Central memory CD8-positive, alpha-beta T cell (primary cell): ENCODE data around the gene GJC2.

ENCODE experiments used
- ATAC-seq: fragments of 150-1000 bp; cut with Tn5 transposase; replicated peaks from 2 replicates; pipeline ENCODE4 v1.10.0; 2022; ENCODE audit warnings: mild to moderate bottlenecking, moderate FRiP score, moderate number of reproducible peaks; ENCODE audit not compliant: poor library complexity, severe bottlenecking; ENCODE audit errors: extremely low read depth
- DNase-seq, 2 donors: peaks; one replicate each; pipeline ENCODE4 v3.0.0; 2021; ENCODE audit warnings: low spot score in 2 of 2
- H3K27ac Mint-ChIP-seq: one replicate; pipeline ENCODE4 v1.8.0; 2022; ENCODE audit warnings: low read depth, mild to moderate bottlenecking, moderate library complexity, mixed read lengths
- H3K27me3 Mint-ChIP-seq: one replicate; pipeline ENCODE4 v1.8.0; 2022; ENCODE audit warnings: mixed read lengths
- H3K36me3 Mint-ChIP-seq: one replicate; pipeline ENCODE4 v1.8.0; 2022; ENCODE audit warnings: mild to moderate bottlenecking, moderate library complexity, mixed read lengths; ENCODE audit not compliant: insufficient read depth
- H3K4me1 Mint-ChIP-seq: one replicate; pipeline ENCODE4 v1.8.0; 2022; ENCODE audit warnings: mixed read lengths
- H3K4me3 Mint-ChIP-seq: one replicate; pipeline ENCODE4 v1.8.0; 2022; ENCODE audit warnings: mild to moderate bottlenecking, moderate library complexity, mixed read lengths
- H3K9me3 Mint-ChIP-seq: one replicate; pipeline ENCODE4 v1.8.0; 2022; ENCODE audit warnings: mixed read lengths

Gene GJC2

DNA sequence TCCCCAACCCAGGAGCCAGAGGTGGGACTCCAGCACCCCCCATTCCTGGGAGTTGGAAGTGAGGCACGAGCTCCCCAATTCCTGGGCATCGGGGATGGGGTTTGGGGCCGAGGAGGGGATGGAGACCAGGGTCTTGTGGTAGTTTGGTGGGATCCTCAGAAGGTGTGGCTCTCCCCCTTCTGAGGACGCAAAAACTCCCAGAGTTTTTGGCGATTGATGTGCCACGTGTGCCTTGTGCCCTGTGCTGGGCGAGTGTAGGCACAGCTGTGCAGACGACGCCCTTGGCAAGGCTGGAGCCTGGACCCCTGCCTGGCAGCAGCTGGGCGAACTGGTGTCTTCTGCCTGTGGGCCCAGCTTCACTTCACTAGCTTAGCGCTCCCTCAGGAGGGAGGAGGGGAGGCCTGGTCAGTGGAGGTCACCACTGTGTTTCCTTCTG, 7.0 kb upstream of the GJC2 start:
- H3K9me3 Mint-ChIP-seq, result no peaks in the 10 kb centered on the region
- H3K4me1 Mint-ChIP-seq, result peaks cover 33% of the 10 kb centered on the region
- no peaks in the 10 kb centered on the region for H3K27me3 Mint-ChIP-seq
- H3K4me3 Mint-ChIP-seq, result peak overlapping the region; percentile 96
- ATAC-seq, result no peak
- peak overlapping the region; percentile 93 for H3K27ac Mint-ChIP-seq
- peaks cover 36% of the 10 kb centered on the region for H3K36me3 Mint-ChIP-seq
- DNase-seq, result peak in 1 of 2 donors; percentile 12

DNA sequence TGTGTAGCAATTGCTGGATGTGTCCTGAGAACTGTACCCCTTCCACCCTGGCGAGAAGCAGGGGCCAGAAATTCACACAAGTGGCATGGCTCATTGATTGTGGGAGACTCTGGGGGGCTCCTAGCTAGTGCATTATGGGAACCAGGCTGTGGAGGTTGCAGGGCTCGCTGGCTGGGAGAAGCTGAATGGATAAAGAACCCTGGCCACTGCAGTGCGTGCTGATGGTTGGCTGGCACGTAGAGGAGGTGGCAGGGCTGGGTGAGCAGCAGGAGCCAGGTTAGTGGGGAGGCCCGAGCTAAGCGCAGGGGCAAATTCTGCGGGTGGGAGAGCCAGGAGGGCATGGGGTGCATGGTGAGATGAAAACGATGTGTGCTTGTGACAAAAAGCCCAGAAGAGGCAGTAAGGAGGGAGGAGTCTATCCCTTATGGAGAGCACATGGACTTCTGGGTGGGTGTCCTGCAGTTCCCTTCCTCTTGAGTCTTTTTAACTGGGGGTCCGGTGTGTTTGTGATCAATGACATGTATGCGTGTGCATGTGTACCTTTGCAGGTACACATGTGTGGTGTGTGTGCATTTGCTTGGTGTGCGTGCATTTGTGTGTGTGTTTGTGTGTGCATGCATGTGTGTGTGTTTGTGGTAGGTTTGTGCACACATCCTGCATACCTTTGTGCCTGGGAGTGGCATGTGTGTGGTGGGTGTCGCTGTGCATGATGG, 6.1 kb upstream of the GJC2 start:
- DNase-seq (peak in 1 of 2 donors; percentile 12), ATAC-seq (no peak)
- peaks cover 41% of the 10 kb centered on the region for H3K36me3 Mint-ChIP-seq
- H3K4me3 Mint-ChIP-seq, result peak overlapping the region; percentile 96
- peaks cover 32% of the 10 kb centered on the region for H3K4me1 Mint-ChIP-seq
- no peaks in the 10 kb centered on the region for H3K27me3 Mint-ChIP-seq
- peak overlapping the region; percentile 93 for H3K27ac Mint-ChIP-seq
- H3K9me3 Mint-ChIP-seq, result no peaks in the 10 kb centered on the region

DNA sequence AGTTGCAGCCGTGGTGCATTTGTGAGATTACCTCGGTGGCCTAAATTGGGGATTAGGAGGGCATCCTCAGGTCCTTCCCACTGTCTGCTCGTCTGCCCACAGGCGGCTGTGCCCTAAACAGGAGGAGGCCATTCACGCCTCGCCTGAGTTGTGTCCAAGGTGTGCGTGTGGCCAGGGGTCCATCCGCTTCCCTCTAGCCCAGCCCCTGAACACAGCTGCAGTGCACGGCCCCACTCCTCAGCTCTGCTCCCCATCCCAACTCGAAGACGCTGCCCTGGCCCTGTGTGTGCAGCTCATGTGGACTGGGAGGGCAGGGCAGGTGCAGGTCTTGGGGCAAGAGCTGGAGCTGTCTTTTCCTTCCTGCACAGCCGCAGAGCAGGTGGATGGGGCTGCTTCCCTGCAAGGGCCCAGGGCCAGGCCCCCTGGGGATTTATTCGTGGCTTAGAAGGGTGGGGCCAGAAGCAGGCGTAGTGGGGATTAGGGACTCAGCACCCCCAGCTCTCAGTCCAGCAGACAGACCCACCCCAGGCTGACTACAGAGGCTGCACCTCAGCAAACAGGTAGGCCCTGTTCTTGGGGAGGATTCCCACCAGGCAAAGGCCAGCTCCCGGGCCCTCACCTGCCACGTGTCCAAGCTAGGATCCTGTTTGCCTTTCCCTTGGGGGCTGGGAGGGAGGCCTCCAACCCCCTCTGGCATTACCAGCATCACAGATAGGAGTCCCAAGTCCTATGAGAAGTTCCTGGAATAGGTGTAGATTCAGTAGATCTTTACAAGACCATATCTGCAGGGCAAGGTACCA, 5.3 kb upstream of the GJC2 start:
- Mint-ChIP-seq H3K4me3 (peak overlapping the region; percentile 96), H3K4me1 (peaks cover 32% of the 10 kb centered on the region), H3K27me3 (no peaks in the 10 kb centered on the region), H3K36me3 (peaks cover 46% of the 10 kb centered on the region), H3K9me3 (no peaks in the 10 kb centered on the region), H3K27ac (peak overlapping the region; percentile 93)
- ATAC-seq (no peak), DNase-seq (no peak)

DNA sequence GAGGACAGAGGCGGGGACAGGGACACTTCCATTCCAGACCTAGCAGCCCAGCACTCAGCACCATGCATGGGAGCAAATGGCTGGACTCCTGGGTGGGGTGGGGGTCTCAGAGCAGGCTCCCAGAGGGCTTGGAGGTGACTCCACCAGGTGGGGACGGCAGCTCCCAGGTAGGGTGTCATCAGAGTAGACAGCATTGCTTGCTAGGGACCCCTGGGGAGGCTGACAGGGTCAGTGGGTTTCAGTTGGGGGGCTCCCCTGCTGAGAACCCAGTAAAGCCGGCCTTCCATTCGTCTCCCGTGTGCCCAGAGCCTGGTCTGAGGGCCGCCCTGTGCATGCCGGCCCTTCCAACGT, 4.8 kb upstream of the GJC2 start:
- Mint-ChIP-seq H3K4me1 (peaks cover 32% of the 10 kb centered on the region), H3K27me3 (no peaks in the 10 kb centered on the region), H3K9me3 (no peaks in the 10 kb centered on the region), H3K27ac (no peak overlapping the region), H3K4me3 (no peak overlapping the region), H3K36me3 (peaks cover 43% of the 10 kb centered on the region)
- ATAC-seq (no peak), DNase-seq (no peak)

DNA sequence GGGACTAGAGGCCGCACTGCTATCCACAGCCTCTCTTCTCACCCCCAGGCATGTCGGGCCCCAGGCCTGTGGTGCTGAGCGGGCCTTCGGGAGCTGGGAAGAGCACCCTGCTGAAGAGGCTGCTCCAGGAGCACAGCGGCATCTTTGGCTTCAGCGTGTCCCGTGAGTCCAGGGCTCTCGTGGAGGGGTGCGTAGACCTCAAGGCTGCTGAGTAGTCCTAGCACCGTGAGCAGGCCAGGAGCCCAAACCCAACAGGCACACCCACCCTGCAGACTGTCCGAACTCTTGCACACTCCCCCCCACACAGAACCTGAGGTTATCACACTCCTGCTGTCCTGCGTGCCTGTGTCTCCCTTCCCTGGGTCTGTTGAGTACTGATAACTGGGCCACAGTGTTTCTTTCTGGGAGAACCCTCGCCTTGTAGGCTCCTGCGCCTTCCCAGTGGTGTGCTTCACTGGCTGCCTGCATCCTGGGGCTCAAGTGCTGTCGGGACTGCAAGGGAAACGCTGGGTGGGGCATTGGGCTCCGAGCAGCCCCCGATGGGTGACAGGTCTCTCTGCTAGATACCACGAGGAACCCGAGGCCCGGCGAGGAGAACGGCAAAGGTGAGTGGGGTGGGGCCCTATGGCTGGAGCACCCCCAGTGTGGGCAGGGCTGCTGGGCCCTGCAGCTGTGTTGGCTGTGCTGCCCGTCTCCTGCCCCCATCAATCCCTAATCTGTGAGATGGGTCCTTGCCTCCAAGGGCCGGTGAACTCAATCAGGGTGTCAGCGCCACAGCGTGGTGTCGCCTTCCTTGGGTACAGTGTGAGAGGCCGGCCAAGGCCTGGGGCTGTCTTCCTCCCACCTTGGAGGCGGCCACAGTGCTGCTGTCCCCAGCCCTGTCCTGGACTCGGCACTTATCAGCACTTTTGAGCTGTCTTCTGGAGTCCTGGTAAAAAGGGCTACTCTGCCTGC, 4.0 kb upstream of the GJC2 start:
- Mint-ChIP-seq H3K27me3 (no peaks in the 10 kb centered on the region), H3K27ac (no peak overlapping the region), H3K36me3 (peaks cover 39% of the 10 kb centered on the region), H3K4me3 (no peak overlapping the region), H3K9me3 (no peaks in the 10 kb centered on the region), H3K4me1 (peaks cover 32% of the 10 kb centered on the region)
- ATAC-seq (no peak), DNase-seq (no peak)

DNA sequence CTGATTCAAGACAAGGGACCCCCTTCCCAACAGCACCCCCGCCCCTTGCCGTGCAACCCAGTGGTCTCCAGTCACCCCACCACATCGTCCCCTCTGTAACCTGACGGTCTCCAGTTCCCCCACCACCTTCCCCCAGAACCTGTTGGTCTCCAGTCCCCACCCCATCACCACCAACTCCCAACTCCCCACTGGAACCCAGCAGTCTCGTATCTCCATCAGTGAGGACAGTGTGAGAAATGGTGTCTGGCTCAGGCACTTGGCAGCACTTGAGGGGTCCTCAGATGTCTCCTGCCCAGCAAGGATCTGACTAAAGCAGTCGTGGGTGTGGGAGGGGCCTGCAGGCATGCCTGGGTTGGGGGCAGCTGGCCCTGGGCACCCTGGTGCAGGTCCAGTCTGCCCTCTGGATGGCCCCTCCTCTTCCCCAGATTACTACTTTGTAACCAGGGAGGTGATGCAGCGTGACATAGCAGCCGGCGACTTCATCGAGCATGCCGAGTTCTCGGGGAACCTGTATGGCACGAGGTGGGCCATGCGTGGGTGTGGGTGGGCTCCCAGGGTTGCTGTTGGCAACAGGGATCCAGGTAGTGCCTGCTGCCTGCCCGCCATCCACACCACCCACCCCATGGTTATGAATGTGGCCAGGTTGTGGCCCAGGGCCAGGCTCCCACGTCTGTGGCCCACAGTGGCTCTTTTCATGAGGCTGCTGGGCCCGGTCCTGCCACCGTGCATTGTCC, 3.1 kb upstream of the GJC2 start:
- Mint-ChIP-seq H3K27ac (no peak overlapping the region), H3K4me1 (peaks cover 32% of the 10 kb centered on the region), H3K36me3 (peaks cover 36% of the 10 kb centered on the region), H3K9me3 (no peaks in the 10 kb centered on the region), H3K4me3 (no peak overlapping the region), H3K27me3 (no peaks in the 10 kb centered on the region)
- DNase-seq, result no peak
- no peak for ATAC-seq

DNA sequence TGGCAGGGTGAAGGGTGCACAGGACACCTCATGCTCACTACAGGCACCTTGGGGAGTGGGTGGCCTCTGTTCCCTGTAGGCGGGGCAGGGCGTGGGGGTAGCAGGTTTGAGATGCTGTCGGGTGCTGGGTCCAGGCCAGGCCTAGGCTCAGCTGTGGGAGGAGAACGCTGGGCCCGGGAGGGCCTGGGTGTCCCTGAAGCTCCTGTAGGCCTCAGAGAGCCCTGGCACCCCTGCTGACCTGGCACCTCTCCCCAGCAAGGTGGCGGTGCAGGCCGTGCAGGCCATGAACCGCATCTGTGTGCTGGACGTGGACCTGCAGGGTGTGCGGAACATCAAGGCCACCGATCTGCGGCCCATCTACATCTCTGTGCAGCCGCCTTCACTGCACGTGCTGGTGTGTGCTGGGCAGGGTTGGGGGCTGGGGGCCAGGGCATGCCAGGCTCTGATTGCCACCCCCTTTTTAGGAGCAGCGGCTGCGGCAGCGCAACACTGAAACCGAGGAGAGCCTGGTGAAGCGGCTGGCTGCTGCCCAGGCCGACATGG, 2.5 kb upstream of the GJC2 start:
- Mint-ChIP-seq H3K4me3 (peak overlapping the region; percentile 23), H3K9me3 (no peaks in the 10 kb centered on the region), H3K4me1 (peaks cover 28% of the 10 kb centered on the region), H3K36me3 (peaks cover 32% of the 10 kb centered on the region), H3K27me3 (no peaks in the 10 kb centered on the region), H3K27ac (no peak overlapping the region)
- ATAC-seq (no peak), DNase-seq (no peak)

DNA sequence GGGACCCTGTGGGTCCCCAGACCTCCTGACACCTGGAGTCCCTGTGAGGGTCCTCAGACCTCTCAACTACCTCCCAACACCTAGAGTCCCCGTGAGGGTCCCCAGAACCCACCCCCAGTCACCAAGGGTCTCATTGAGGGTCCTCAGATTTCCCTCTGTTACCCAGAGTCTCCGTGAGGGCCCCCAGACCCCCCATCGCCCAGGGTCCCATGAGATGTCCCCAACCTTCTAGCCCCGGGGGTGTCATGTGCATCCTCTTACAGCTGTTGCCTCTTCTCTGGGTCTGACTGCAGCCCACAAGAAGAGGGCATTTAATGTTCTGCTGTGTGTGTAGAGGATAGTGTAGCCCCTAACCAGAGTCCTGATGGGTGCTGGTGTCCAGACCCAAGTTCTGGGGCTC, 2.0 kb upstream of the GJC2 start:
- Mint-ChIP-seq H3K27me3 (no peaks in the 10 kb centered on the region), H3K4me1 (peaks cover 26% of the 10 kb centered on the region), H3K27ac (no peak overlapping the region), H3K4me3 (peak overlapping the region; percentile 23), H3K9me3 (no peaks in the 10 kb centered on the region), H3K36me3 (peaks cover 35% of the 10 kb centered on the region)
- no peak for DNase-seq
- no peak for ATAC-seq

DNA sequence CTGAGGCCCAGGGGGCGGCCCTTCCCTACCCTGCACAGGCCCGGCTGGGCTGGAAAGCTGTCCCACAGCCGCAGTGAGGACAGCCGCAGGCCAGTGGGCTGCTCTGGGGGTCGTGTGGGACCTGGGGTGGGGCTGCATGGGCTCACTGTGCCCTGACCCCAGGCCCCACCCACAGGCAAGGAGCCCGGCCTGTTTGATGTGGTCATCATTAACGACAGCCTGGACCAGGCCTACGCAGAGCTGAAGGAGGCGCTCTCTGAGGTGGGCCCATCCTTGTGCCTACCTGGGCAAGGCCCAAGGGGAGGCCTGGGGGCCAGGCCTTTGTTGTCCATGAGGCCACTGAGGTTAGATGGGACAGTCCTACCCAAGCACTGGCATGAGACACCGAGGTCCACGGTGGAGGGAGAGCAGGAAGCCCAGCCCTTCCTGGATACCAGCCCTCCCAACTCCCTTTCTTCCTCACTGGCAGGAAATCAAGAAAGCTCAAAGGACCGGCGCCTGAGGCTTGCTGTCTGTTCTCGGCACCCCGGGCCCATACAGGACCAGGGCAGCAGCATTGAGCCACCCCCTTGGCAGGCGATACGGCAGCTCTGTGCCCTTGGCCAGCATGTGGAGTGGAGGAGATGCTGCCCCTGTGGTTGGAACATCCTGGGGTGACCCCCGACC, 1.4 kb upstream of the GJC2 start:
- H3K9me3 Mint-ChIP-seq, result no peaks in the 10 kb centered on the region
- no peak overlapping the region for H3K27ac Mint-ChIP-seq
- ATAC-seq (no peak), DNase-seq (no peak)
- no peak overlapping the region for H3K4me3 Mint-ChIP-seq
- no peaks in the 10 kb centered on the region for H3K27me3 Mint-ChIP-seq
- H3K4me1 Mint-ChIP-seq, result peaks cover 23% of the 10 kb centered on the region
- peaks cover 32% of the 10 kb centered on the region for H3K36me3 Mint-ChIP-seq

DNA sequence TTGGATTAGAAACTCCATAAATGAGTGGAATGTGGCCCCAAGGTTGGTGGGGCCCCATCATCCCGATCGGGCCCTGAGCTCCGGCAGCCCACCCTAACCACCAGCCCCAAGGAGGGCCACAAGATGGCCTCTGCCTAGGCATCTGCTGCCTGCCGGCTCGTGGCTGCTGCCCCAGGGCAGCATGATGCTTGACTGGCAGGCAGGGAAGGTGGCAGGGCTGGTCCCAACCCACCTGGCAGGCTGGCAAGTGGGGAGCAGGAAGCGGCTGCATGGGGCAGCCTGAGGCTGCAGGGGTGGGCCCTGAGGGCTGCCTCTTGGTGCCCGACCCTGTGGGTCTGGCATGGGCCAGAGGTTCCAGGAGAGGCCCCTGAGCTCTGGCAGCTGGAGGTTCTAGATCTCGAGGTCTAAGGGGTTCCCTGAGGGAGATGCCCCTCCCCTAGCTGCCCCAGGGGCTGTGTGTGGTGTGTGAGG, 760 bp upstream of the GJC2 start:
- Mint-ChIP-seq H3K36me3 (peaks cover 30% of the 10 kb centered on the region), H3K9me3 (no peaks in the 10 kb centered on the region), H3K27ac (no peak overlapping the region), H3K4me1 (peaks cover 17% of the 10 kb centered on the region), H3K4me3 (no peak overlapping the region), H3K27me3 (no peaks in the 10 kb centered on the region)
- DNase-seq (no peak), ATAC-seq (no peak)

DNA sequence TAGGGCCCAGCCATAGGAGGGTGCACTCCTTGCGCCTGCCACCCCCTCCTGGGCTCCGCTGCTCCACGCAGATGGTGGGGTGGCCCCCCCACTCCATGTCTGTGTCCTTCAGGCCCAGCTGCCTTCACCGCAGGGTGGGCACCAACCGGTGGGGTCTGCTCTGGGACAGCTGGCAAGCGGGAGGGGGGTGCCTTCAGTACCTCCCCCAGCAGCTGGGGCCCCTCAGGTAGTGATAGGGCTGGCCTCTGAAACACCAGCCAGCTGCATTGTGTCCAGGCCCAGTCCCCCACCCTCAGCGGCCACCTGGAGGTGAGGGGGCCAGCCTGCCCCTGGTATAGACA, 360 bp downstream of the GJC2 start:
- no peak for ATAC-seq
- H3K27ac Mint-ChIP-seq, result peak overlapping the region; percentile 22
- H3K36me3 Mint-ChIP-seq, result peaks cover 29% of the 10 kb centered on the region
- H3K4me1 Mint-ChIP-seq, result peaks cover 6% of the 10 kb centered on the region
- no peak overlapping the region for H3K4me3 Mint-ChIP-seq
- no peaks in the 10 kb centered on the region for H3K27me3 Mint-ChIP-seq
- H3K9me3 Mint-ChIP-seq, result no peaks in the 10 kb centered on the region
- DNase-seq, result no peak
